HCT116 (cell line): ENCODE data around the gene ARHGAP9.

ENCODE experiments used
- CTCF ChIP-seq, 3 experiments: fragments of 200-600 bp in 1 of 3; sonication (generic) in 1 of 3; IDR thresholded peaks in 2 of 3; conservative IDR thresholded peaks in 1 of 3; 2 replicates each; pipeline ENCODE4 v1.5.1; 2012 to 2017; ENCODE audit warnings: low read depth in 2 of 3, low read length in 2 of 3, antibody characterized with exemption in 1 of 3, borderline replicate concordance in 1 of 3, control low read depth in 1 of 3, mild to moderate bottlenecking in 1 of 3, mixed read lengths in 1 of 3, mixed run types in 1 of 3, moderate library complexity in 1 of 3; ENCODE audit not compliant: insufficient read depth in 1 of 3
- FOSL1 ChIP-seq: IDR thresholded peaks from 2 replicates; pipeline ENCODE4 v1.6.1; 2012; ENCODE audit warnings: low read depth
- ZNF274 ChIP-seq: fragments of 200-500 bp; sonication (Bioruptor generic); IDR thresholded peaks from 2 replicates; pipeline ENCODE4 v1.6.1; 2014; ENCODE audit warnings: mild to moderate bottlenecking, low read depth, low read length, inconsistent platforms

DNA sequence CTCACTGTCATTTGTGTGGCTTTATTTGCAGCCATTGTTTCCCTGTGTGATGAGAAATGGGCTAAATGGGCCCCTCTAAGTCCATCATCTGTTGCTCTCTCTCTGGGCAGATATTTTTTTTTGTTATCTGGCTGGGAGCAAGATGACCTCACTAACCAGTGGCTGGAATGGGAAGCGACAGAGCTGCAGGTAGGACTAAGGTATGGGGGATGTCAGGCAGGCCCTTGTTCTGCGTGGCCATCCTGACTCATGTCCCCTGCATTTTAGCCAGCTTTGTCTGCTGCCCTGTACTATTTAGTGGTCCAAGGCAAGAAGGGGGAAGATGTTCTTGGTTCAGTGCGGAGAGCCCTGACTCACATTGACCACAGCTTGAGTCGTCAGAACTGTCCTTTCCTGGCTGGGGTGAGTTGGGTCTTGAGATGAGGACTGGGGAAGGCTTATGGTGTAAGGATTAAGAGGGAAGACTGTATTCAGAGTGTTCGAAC is 9.5 kb upstream of the ARHGAP9 start:
- TF ChIP-seq FOSL1 (no peak), CTCF (IDR thresholded peaks at IDR 0.05 in 2 of 3, conservative IDR thresholded peaks at IDR 0.05 in 1 of 3; ENCODE audit: borderline replicate concordance in 1 of 3, insufficient read depth in 1 of 3, low read depth in 2 of 3, low read length in 2 of 3) (no peak), ZNF274 (no peak)
